H1 (cell line): ENCODE results near the gene GABRB2. TPM values are rescaled to one million over a fixed set of nuclear protein-coding genes. Genes with fewer than 3 reads are reported as not detected.

ENCODE experiments used
- CTCF ChIA-PET: fragments of 300-600 bp; sonication (Branson Sonifier 250); formaldehyde crosslinking; loops from one replicate; lab custom pipeline; 2021; ENCODE audit not compliant: partially characterized antibody; lab: Charles Lee
- POLR2A ChIA-PET: fragments of 300-600 bp; sonication (Branson Sonifier 250); formaldehyde crosslinking; loops from one replicate; lab custom pipeline; 2021; ENCODE audit warnings: inconsistent platforms; ENCODE audit not compliant: partially characterized antibody; lab: Charles Lee
- DNase-seq, 2 experiments: peaks; one replicate each; pipeline versions ENCODE4 v3.0.0 to v3.0.0-alpha.2; 2010 to 2022; ENCODE audit warnings: low spot score in 2 of 2, low read depth in 1 of 2, mixed read lengths in 1 of 2
- FAIRE-seq: peaks from 2 replicates; lab custom pipeline; 2011; peaks lifted over from hg19 to GRCh38; lab: Jason Lieb, UNC
- H2AFZ ChIP-seq: 2 replicates; pipeline ENCODE4 v1.8.1; 2012; ENCODE audit warnings: low read length, inconsistent platforms
- H2AK5ac ChIP-seq: 2 replicates; pipeline ENCODE4 v1.6.1; 2013; ENCODE audit warnings: low read depth, low read length
- H2BK120ac ChIP-seq: replicated peaks from 2 replicates; pipeline ENCODE3; 2013; ENCODE audit warnings: low read depth, low read length, inconsistent platforms
- H2BK12ac ChIP-seq: 2 replicates; pipeline ENCODE4 v1.6.1; 2013; ENCODE audit warnings: low read depth, low read length
- H2BK15ac ChIP-seq: 2 replicates; pipeline ENCODE4 v1.6.1; 2013; ENCODE audit warnings: low read length
- H2BK20ac ChIP-seq: 2 replicates; pipeline ENCODE4 v1.6.1; 2013; ENCODE audit warnings: low read length
- H2BK5ac ChIP-seq: 2 replicates; pipeline ENCODE4 v1.6.1; 2013; ENCODE audit warnings: low read depth, low read length
- H3K14ac ChIP-seq: 2 replicates; pipeline ENCODE4 v1.6.1; 2013; ENCODE audit warnings: inconsistent platforms; ENCODE audit not compliant: insufficient read length
- H3K18ac ChIP-seq: 2 replicates; pipeline ENCODE4 v1.6.1; 2013; ENCODE audit warnings: low read length; ENCODE audit errors: extremely low read depth
- H3K23ac ChIP-seq: 2 replicates; pipeline ENCODE4 v1.6.1; 2013; ENCODE audit warnings: inconsistent platforms; ENCODE audit not compliant: insufficient read length
- H3K23me2 ChIP-seq: 2 replicates; pipeline ENCODE4 v1.6.1; 2013; ENCODE audit warnings: low read depth, low read length
- H3K27ac ChIP-seq: 2 replicates; pipeline ENCODE4 v1.6.1; 2011; ENCODE audit warnings: low read depth, low read length, inconsistent platforms
- H3K27me3 ChIP-seq, 4 experiments: replicated peaks in 1 of 4; 1 replicate in 1 of 4; 2 replicates in 3 of 4; pipeline versions ENCODE4 v1.6.1 to v1.8.1; 2011 to 2013; ENCODE audit warnings: low read length in 3 of 4, mild to moderate bottlenecking in 3 of 4, inconsistent platforms in 2 of 4, mixed read lengths in 2 of 4, moderate library complexity in 1 of 4; ENCODE audit not compliant: control insufficient read depth in 3 of 4, insufficient read depth in 3 of 4; ENCODE audit errors: extremely low read depth in 1 of 4
- H3K36me3 ChIP-seq, 4 experiments: 2 replicates each; pipeline versions ENCODE4 v1.6.1 to v1.8.1; 2011 to 2013; ENCODE audit warnings: mild to moderate bottlenecking in 4 of 4, low read length in 3 of 4, moderate library complexity in 2 of 4, control low read depth in 1 of 4, inconsistent platforms in 1 of 4; ENCODE audit not compliant: insufficient read depth in 4 of 4, control insufficient read depth in 2 of 4
- H3K4ac ChIP-seq: replicated peaks from 2 replicates; pipeline ENCODE3; 2013; ENCODE audit warnings: low read length, low read depth, mixed read lengths, inconsistent platforms; ENCODE audit not compliant: insufficient read length
- H3K4me1 ChIP-seq, 4 experiments: replicated peaks in 1 of 4; 1 replicate in 1 of 4; 2 replicates in 3 of 4; pipeline versions ENCODE4 v1.6.1 to v1.8.1; 2011 to 2013; ENCODE audit warnings: low read length in 3 of 4, inconsistent platforms in 2 of 4, mixed read lengths in 1 of 4; ENCODE audit not compliant: insufficient read depth in 4 of 4, control insufficient read depth in 3 of 4
- H3K4me2 ChIP-seq, 2 experiments: 2 replicates each; pipeline versions ENCODE4 v1.6.1 to v1.8.1; 2011 to 2013; ENCODE audit warnings: low read depth in 2 of 2, low read length in 2 of 2, control low read depth in 1 of 2, inconsistent platforms in 1 of 2, mild to moderate bottlenecking in 1 of 2; ENCODE audit not compliant: insufficient read depth in 1 of 2
- H3K4me3 ChIP-seq, 4 experiments: fragments of 200-600, 300-600 bp in 1 of 4; sonication (generic), shearing (Covaris generic), sonication (Bioruptor Twin) in 1 of 4; 2 replicates each; pipeline versions ENCODE4 v1.5.1 to v1.8.1; 2011 to 2016; ENCODE audit warnings: low read length in 4 of 4, low read depth in 3 of 4, control low read depth in 2 of 4, inconsistent platforms in 2 of 4, mild to moderate bottlenecking in 2 of 4, mixed read lengths in 1 of 4, moderate library complexity in 1 of 4; ENCODE audit not compliant: insufficient read depth in 2 of 4; ENCODE audit errors: extremely low read depth in 1 of 4
- H3K56ac ChIP-seq: replicated peaks from 2 replicates; pipeline ENCODE3; 2013; ENCODE audit warnings: low read depth, mild to moderate bottlenecking, mixed read lengths, low read length, inconsistent platforms; ENCODE audit not compliant: insufficient read length
- H3K79me1 ChIP-seq: 2 replicates; pipeline ENCODE4 v1.6.1; 2013; ENCODE audit warnings: low read depth, low read length, control low read depth
- H3K79me2 ChIP-seq, 2 experiments: 2 replicates each; pipeline versions ENCODE4 v1.6.1 to v1.8.1; 2012 to 2013; ENCODE audit warnings: low read length in 2 of 2, mild to moderate bottlenecking in 2 of 2, inconsistent platforms in 1 of 2; ENCODE audit not compliant: insufficient read depth in 2 of 2, control insufficient read depth in 1 of 2
- H3K9ac ChIP-seq, 4 experiments: replicated peaks in 1 of 4; 1 replicate in 1 of 4; 2 replicates in 3 of 4; pipeline versions ENCODE4 v1.6.1 to v1.8.1; 2011 to 2013; ENCODE audit warnings: low read depth in 3 of 4, low read length in 3 of 4, control low read depth in 2 of 4, mild to moderate bottlenecking in 2 of 4, moderate library complexity in 2 of 4, inconsistent platforms in 1 of 4; ENCODE audit errors: extremely low read depth in 1 of 4
- H3K9me3 ChIP-seq, 2 experiments: 2 replicates each; pipeline versions ENCODE4 v1.6.1 to v1.8.1; 2012 to 2013; ENCODE audit warnings: mild to moderate bottlenecking in 2 of 2, moderate library complexity in 2 of 2, control low read depth in 1 of 2, inconsistent platforms in 1 of 2, low read depth in 1 of 2, low read length in 1 of 2, mixed read lengths in 1 of 2; ENCODE audit not compliant: insufficient read depth in 2 of 2
- H4K20me1 ChIP-seq, 2 experiments: replicated peaks in 1 of 2; 2 replicates each; pipeline versions ENCODE3 to v1.8.1; 2011 to 2013; ENCODE audit warnings: inconsistent platforms in 2 of 2, low read length in 2 of 2, mild to moderate bottlenecking in 1 of 2; ENCODE audit not compliant: insufficient read depth in 2 of 2, control insufficient read depth in 1 of 2
- H4K5ac ChIP-seq: 2 replicates; pipeline ENCODE4 v1.6.1; 2013; ENCODE audit warnings: low read length, low read depth, mixed read lengths, inconsistent platforms; ENCODE audit not compliant: insufficient read length
- H4K8ac ChIP-seq: 2 replicates; pipeline ENCODE4 v1.8.0; 2013; ENCODE audit warnings: mild to moderate bottlenecking, moderate library complexity, low read length, inconsistent platforms; ENCODE audit not compliant: insufficient read depth; ENCODE audit errors: extremely low read depth
- H4K91ac ChIP-seq: replicated peaks from 2 replicates; pipeline ENCODE3; 2013; ENCODE audit warnings: low read length, mixed read lengths, inconsistent platforms; ENCODE audit not compliant: insufficient read length
- PHF8 ChIP-seq: fragments of 200-600 bp; sonication (generic); conservative IDR thresholded peaks from 2 replicates; pipeline ENCODE4 v1.7.1; 2012; ENCODE audit warnings: low read depth, mild to moderate bottlenecking, inconsistent platforms, low read length, moderate library complexity
- SUZ12 ChIP-seq: fragments of 200-600 bp; sonication (generic); IDR thresholded peaks from 2 replicates; pipeline ENCODE4 v1.6.1; 2012; ENCODE audit warnings: mild to moderate bottlenecking, inconsistent platforms, low read length, moderate library complexity, mixed read lengths
- WGBS, 2 experiments: shearing (Covaris generic) in 1 of 2; methylation state at CpG; one replicate each; pipeline versions ENCODE4 v1.1.6 to v1.1.7; 2013 to 2015; ENCODE audit warnings: low lambda C conversion rate in 2 of 2, mixed read lengths in 2 of 2, inconsistent platforms in 1 of 2, low coverage in 1 of 2, missing lambda C conversion rate in 1 of 2; ENCODE audit not compliant: insufficient replicate concordance in 2 of 2, insufficient coverage in 1 of 2, insufficient read length in 1 of 2; ENCODE audit errors: extremely low coverage in 1 of 2, missing lambda C conversion rate in 1 of 2; 5-methylcytosine and 5-hydroxymethylcytosine counted together
- polyA plus RNA-seq, 7 experiments: library from polyadenylated mRNA; depleted of rRNA in 3 of 7; stranded (reverse) in 5 of 7; unstranded in 2 of 7; fragments of >200 nt in 5 of 7; fragments of 200-250 nt in 2 of 7; gene quantifications; 1 replicate in 5 of 7; 2 replicates in 1 of 7; 4 replicates in 1 of 7; pipeline versions ENCODE4 v1.2.1 to v1.2.3, GENCODE V29; 2011 to 2013; ENCODE audit warnings: missing spikeins in 2 of 7, mixed read lengths in 2 of 7
- total RNA-seq: library from RNA; stranded (reverse); fragmentation: NEBNext Ultra II Directional; extraction: Animal tissue kit (Norgen Biotek cat#: 25700); gene quantifications from 2 replicates; pipeline ENCODE4 v1.2.1, GENCODE V29; 2021

GABRB2 gene
- total and polyA plus RNA-seq, 2 of the 8 experiments (the other 6 are each of a cell fraction or from before 2014, with no cell fraction given), result 0.54 to 1.9 TPM

- Histone ChIP-seq H2BK15ac (no peak overlapping the region), H2AFZ (no peak overlapping the region), H3K4ac (no peak overlapping the region), H3K79me2 (no peaks in the 10 kb centered on the region), H3K36me3 (no peaks in the 10 kb centered on the region), H3K23ac (no peak overlapping the region), H4K5ac (no peak overlapping the region), H2BK5ac (no peak overlapping the region), H2BK20ac (no peak overlapping the region), H4K91ac (no peak overlapping the region), H3K4me2 (no peak overlapping the region), H3K27ac (no peak overlapping the region), H3K27me3 (no peaks in the 10 kb centered on the region), H3K4me3 (no peak overlapping the region), H3K9ac (no peak overlapping the region), H4K8ac (no peak overlapping the region), H2BK12ac (no peak overlapping the region), H2AK5ac (no peak overlapping the region), H2BK120ac (no peak overlapping the region), H3K14ac (no peak overlapping the region), H3K9me3 (peaks cover 0 to 4% of the 10 kb centered on the region in 2 experiments; a peak in 3 of 4 replicates), H3K79me1 (no peaks in the 10 kb centered on the region), H3K18ac (no peak overlapping the region), H3K23me2 (no peaks in the 10 kb centered on the region), H4K20me1 (no peaks in the 10 kb centered on the region), H3K56ac (no peak overlapping the region), H3K4me1 (peaks cover 0 to 7% (median 3%) of the 10 kb centered on the region in 4 experiments; a peak in 3 of 7 replicates)
- 83% methylated on average over 3 of the region's 3 CpGs; no CpG with 5 or more reads in 1 of the 2 experiments for WGBS, 2 experiments
- CTCF ChIA-PET, result interaction anchor here (0.9 to 1.3 kb wide), 2 partner anchors 38 to 124 kb away, joined by 3 read pairs; no protein-coding TSS in a partner anchor
- POLR2A ChIA-PET, result no interaction called here
- FAIRE-seq (no peak), DNase-seq (no peak)
- no peak for TF ChIP-seq SUZ12
- TF ChIP-seq PHF8, result no peak
Observed at GRCh38 chr5:161420521-161420920, 126.0 kb downstream of the GABRB2 start.
